Stimulated activated naive CD4-positive, alpha-beta T cell treated with Interleukin-2 at 50 U/mL for 16 hours (primary cell): Measurements from ENCODE around the gene SPART.
A peak's percentile ranks its signal among the peaks of the same experiment; 100 is the strongest.

ENCODE experiments used
- DNase-seq: peaks from one replicate; lab custom pipeline; 2025; lab: John Stamatoyannopoulos, UW

The SPART gene, protein sequence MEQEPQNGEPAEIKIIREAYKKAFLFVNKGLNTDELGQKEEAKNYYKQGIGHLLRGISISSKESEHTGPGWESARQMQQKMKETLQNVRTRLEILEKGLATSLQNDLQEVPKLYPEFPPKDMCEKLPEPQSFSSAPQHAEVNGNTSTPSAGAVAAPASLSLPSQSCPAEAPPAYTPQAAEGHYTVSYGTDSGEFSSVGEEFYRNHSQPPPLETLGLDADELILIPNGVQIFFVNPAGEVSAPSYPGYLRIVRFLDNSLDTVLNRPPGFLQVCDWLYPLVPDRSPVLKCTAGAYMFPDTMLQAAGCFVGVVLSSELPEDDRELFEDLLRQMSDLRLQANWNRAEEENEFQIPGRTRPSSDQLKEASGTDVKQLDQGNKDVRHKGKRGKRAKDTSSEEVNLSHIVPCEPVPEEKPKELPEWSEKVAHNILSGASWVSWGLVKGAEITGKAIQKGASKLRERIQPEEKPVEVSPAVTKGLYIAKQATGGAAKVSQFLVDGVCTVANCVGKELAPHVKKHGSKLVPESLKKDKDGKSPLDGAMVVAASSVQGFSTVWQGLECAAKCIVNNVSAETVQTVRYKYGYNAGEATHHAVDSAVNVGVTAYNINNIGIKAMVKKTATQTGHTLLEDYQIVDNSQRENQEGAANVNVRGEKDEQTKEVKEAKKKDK

DNA sequence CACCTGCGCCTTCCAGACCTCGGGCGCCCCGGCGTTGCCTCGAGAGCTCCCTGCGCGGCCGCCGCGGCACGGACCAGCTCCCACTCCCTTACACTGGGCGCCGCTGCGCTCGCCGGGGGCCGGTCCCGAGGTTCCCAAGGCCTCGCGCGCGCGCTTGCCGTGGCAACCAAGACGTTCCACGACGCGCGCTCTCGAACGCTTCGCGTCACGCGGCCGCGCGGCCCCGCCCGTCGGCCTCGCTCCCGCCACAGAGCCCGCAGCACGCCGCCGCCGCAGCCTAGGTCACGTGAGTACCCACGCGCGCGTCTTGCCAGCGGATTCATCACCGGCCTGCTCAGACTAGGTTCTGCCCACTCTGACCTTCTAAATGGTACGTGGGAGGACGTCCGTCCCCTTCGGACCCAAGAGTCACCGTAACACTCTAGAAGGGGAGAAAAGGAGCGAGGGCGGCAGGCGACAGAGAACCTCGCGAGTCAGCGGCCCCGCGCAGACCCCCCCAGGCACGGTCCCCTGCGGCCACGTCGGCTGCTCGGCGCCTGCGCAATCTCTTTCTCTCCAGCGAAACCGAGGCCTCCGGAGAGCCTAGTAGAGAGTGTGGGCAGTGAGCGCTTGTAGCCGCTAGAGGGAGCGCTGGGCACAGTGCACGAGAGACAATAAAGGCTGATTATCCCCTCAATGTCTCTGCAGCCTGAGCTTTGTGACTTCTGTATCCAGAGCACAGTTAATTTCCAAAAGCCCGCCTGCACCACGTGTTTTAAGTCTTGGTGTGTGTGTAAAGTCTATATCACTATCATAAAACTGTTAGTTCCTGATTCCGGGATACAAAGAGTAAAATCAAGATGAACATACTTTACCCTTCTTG, at the start of gene SPART:
Gene SPART, minus strand, starts transcription at position 173 of the 862 bp plus-strand sequence. CDS start 10,564 bp downstream, outside the sequence.
- peak; percentile 83 for DNase-seq

DNA sequence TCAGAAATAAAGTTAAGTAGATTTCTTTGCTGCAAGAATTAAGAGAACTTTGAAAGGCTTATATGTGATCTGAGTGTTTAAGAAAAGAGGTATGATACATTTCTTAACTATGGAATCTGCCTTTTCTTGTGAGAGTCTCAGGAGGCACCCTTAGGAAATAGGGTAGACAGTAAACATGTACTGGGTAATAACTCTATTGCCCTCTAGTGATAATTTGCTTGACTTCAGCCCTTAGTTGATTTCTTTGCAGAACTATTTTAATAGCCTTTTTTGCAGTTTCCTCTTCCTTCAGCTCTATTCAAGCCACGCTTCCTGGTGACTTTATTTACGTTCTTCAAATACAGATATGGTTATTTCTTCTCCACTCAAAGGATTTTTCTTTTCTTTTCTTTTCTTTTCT, 49.1 kb upstream of the SPART start:
- DNase-seq = no peak

DNA sequence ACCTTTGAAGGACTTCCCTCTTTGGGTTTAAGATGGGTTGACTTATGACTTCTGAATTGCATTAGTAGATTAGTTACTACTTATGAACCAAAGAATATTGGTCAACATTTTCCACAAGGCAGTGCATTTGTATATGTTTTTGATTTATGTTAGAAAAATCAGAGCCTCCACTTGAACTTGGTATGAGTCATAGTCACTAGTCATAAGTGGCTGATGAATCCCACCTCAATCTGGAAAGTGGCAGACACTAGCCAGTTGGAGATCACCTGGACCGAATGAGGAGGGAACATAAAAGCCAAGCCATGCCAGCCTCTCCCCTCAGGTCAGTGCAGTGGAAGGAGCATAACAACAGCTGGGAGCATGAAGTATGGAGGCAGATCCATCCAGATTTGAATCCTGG, 39.3 kb upstream of the SPART start:
- DNase-seq = no peak

DNA sequence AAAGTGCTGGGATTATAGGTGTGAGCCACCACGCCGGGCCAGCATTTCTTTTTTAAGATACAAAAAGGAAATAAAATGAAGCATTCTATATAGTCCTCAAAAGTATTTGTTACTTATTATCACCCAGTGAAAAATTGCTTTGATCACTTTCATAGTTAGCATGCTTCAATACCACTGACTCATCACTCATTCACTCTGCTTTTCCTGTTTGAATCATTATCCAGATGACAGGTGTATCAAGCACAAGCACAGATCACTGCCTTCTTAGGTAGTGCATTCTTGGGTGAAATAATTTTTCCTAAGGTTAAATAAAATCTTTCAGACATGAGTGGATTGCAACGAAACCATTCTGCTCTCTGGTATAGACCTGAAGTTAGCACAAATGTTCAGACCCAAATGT, 35.8 kb upstream of the SPART start:
- no peak for DNase-seq

DNA sequence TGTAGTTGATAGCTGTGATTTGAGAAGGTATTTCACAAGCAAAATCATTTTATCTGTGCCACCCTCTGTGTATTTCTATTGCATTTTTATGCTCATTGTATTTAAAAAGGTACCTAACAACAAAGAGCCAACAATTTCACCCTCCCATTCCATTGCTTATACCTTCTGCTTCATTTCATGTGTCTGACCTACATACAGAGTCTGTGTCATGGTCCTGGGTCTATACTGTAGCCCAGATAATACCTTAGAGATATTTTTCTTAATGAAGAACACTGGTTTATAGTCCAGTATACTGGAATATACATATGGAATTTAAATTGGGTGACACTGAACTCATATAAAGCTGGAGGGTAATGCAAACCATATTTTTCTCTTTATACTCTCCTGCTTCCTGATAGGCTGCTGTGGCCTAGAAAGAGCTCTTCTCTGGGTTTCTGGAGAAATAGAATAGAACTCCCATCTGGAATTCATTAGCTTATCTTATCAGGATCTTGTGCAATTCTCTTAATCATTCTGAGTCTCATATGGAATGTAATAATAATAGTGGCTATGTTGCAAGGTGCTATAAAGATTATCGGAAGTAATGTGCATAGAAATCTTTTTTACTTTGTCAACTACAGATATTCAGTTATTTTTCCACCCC, 31.8 kb upstream of the SPART start:
- no peak for DNase-seq

DNA sequence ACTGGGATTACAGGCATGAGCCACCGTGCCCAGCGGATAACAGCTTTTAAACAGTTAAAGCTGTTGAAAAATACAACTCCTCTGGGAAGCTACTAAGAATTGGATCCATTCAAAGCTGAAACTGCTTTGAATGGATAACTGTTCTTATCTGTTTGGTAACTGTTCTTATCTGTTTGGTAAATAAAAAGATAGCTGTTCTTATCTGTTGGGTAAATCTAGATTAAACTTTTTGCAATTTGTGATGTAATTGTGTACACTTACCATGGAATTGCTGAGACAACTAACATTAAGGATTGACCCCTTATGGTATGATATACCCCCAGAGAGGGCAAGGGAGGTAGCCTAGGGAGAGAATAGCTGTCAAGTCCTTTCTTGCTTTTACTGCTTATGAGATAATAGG, 27.9 kb upstream of the SPART start:
- no peak for DNase-seq

DNA sequence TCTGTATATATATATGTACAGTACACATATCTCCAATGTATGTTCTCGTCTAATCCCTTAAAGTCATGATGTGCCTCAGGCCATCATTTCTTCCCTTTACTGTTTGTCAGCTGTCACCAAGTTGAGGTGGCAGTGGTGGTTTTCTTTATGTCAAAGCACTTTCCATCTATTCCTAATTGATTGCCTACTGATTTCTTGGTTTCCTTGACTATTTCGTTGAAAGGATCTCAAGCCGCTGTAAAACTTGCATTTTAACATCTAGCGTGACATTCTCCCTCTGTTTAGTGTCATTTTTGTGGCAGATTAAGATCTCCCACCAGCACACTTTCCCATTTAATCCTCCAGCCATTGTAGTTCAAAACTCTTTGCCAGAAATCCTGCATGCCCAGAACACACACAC, 25.0 kb upstream of the SPART start:
- DNase-seq = no peak

DNA sequence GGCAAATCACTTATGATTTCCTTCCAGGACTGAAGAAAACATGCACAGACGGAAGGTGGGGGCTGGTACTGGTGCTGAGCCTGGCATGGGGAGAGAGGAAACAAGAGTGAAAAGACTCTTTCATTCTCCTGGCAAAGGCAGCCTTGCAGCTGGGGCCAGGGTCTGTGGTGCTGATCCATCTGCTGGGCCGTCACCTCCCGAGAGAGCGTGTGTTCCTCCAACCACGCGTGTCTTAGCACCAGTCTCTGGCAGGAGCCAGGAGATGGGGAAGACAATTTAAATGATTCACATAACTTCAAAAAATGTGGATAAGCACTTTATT, 23.9 kb upstream of the SPART start:
- DNase-seq = no peak

DNA sequence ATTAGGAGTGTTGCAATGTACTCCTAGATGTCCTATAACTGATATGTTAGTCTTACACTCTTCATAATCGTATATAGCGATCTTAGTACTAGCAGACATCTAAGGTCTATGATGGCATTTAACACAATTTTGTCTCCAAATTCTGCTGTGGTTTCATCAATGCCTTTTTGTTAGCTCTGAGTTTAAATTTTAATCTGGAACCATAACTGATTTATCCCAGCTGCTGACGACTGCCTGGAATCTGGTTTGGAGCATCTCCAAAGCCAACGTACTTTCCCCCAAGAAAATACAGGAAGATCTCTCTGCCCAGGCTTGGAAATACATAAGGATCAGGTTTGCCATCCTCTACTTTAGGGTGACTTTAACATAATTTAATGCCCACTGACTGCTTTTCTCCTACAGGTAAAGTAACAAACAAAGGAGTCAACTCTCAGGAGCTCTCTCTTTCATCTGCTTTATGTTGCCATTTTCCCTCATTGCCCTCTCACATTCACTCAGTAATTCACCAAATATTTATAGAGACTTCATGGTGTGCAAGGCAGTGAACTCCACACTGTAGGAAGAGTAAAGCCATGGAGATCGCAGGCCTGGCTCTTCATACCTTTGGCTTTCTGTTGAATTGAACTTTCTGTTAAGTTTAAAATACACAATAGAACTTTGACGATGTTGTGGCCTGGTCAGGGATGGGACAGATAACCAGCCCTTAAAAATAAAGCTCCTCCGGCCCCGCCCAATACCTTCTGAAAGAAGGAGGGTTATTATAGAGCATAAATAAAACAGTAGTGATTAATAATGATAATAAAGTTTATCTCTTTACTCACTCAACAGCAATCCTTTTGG, 23.3 kb upstream of the SPART start:
- DNase-seq = no peak

DNA sequence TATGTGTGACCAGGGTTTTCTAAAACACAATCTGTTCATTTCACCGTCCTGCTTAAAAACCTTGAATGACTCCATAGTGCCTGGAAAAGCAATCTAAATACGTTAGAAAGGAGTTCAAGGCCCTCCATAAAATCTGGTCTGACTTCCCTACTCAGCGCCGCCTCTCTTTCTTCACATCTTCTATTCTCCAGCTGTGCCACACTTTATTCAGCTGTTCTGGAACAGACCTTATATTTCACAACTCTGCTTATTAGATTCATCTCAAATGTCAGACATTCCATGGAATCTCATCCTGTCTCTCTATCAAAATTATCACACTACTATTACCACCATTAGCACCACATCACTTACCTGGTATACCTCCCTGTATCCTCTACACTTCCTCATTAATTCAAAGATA, 19.8 kb upstream of the SPART start:
- DNase-seq = no peak

DNA sequence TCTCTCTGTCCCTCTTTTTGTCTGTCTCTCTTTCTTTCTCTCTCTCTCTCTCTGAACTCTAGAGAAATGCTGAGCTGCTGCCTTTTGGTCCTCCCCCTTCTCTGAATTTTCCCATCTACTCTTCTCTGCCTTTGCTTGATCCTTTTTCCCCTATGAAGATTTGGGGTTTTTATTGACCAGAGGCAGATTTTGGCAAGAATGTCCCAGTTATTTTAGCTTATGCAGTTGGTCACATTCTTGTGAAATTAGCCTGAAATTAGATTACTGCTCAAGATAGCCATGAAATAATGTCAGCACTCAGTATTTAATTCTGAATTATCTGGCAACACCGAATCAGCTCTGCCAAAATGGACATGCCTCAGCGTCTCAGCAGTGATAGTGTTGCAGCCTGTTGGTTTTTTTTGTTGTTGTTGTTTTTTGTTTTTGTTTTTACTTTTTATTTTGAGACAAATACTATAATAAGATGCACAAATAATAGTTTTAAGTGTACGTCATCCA, 17.2 kb upstream of the SPART start:
- no peak for DNase-seq

DNA sequence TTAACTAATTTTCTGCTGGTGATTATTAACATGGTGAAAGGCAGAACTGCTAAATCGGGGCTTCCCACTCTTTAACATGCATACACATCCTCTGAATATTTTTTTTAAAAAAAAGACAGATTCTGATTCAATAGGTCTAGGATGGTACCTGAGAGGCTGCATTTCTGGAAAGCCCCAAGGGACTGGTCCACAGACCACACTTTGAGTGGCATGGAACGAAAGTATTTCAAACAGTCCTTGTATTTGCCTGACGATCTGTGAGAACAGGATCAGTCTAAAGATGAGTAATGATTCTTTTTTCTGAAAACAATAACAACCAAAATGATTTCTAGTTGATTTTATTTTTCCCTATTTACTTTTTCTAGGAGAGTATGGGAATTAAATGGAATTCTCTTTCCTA, 16.7 kb upstream of the SPART start:
- no peak for DNase-seq

DNA sequence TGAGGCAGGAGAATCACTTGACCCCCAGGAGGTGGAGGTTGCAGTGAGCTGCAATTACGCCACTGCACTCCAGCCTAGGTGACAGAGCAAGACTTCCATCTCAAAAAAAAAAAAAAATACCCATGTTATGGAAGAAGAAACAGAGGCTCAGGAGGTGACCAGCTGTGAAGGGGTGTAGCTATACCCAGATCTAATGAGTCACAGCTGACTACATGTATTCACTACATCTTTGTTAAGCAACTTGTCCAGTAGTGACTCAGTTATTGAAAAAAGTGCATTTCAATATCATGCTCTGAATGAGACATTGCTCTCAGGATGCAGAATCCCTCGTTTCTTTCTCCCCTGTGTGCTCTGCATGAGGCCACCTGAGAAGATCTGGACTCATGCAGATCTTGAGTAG, 16.1 kb upstream of the SPART start:
- no peak for DNase-seq

DNA sequence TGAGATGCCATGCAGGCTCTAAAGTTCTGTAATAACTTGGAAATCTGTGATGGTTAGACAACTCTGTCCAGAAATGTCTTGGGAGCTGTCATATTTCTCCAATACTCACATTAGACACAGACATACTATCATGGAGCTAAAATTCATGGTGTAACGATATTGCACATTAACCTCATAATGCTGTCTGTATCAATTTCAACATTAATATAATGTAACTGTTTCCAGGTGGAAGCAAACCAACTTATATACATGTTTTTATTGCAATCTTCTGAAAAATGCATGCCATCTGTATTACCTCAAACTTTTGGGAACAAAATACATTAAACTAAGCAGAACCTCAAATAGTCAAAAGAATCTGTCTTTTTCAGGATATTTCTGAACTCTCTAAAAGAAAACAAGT, 14.7 kb upstream of the SPART start:
- DNase-seq = no peak

DNA sequence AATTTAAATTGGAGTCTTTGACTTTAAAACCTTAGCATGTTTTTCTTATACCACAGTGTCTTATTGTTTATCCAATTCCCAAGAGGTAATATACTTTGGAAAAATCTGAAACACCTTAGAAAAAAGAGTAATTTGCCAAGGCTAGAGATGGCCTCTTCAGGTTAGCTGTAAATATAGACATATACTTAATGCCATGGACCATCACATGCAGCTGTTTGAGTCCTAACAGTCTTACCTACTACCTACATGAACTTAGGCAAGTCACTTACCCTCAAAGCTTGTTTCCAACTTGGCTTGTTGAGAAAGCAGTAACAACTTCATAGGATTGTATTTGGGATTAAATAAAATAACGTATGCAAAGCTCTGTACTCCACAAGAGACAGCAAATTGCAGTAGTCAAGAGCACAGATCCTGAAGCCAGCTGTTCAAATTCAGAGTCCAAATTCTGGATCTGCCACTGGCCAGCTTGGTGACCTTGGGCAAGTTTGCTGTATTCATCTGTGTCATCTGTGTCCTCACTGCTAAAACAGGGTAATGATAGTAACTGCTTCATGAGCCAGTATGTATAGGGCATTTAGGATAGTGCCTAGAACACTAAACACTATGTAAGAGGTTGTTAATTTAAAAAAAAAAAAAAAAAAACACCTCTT, 13.2 kb upstream of the SPART start:
- no peak for DNase-seq

DNA sequence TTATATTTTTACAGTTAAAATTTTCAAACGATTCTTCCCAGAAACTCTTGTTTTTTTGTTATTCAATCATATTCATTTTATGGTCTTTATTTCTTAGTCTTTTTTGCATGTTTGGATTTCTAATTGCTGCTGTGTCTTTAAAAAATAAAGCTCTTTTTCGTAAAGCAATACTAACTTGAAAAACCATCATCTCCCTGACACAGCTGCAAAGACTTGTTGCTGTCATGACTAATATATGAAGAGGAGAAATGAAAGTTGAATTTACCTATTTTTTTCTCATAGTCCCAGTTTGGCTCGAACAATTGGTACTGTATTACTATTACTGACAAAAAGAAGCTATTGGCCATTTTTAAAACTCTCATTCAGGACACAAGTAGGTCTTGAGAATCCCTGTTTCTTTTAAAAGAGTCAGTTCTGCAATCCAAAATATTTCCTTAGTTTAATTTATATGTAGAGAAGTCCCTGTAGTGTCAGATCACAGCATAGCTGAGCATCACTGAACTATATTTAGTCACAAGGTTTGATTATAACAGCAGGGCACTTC, 12.1 kb upstream of the SPART start:
- no peak for DNase-seq

DNA sequence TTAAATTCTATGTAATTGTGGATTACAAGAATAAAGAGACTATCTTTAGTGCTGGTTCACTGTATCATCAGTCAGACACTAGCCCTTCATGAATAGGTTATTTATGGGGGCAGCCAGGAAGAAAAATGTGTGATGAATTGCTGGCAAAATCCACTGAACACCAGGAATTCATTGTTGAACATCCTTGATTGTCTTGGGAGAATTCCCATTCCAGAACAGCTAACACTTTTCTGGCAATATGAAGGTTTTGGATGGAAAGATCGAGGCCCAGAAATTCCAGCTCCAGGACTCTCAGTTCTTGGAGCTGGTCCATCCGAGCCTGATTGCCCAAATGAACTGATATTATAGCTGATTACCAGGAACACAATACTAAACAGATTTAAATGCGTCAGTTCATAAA, 11.5 kb upstream of the SPART start:
- DNase-seq = no peak

DNA sequence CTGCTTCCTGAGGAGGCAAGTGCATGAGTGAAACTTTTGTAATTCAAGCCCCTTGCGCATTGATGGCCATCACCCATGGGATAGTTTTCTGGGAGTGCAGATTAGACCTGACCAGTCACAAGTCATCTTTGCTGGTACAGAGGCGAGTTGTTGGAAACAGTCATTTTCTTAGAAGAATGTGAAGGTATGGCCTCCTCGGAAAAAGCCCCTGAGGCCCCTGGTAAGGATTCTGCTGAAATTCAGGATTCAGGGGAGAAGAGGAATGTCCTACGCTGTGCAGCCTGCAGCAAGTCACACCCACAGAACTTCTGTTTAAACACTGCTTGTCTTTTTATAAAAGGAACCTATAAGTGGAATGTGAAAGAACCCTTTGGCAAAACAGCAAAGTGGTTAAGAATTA, 11.0 kb upstream of the SPART start:
- DNase-seq = no peak

DNA sequence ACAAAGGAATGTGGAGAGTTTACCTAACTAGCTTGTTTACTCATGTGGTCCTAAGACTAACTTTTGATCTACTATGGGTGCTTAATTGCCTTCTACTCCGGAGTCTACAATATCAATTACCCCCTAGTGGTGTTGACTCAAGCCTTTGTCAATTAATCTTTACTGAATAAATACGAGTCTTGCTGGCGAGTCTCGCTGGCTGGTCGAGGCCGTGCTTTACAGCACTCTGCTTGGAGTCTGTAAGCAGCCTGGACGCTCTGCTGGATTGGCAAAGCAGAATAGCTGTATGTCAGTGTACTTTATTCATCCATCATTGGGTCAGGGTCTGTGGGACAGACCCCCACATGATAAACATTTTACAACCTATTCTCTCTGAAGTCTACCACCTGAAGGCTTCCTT, 9.9 kb upstream of the SPART start:
- DNase-seq = no peak

DNA sequence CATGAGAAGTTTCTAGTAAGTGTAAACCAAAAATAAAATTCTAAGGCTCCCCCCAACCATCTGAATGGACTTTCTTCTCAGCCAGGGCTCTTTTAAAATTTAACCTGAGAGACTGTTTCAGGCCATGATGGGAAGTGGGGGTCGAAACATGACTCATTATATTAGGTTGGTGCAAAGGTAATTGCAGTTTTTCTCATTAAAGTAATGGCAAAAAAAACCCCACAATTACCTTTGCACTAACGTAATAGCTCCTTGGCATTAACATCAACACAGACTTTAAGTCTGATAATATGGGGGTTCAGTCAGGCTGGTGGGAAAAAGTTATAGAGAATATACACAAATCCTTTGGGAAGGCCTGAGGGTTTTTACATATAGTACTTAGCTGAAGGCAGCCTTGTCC, 9.4 kb upstream of the SPART start:
- DNase-seq = no peak
